Activated CD4-positive, alpha-beta T cell treated with anti-CD3 and anti-CD28 coated beads, Interleukin-10, Interleukin-2, amounts not matched to agents 100 ng/mL and 50 ng/mL, durations not matched to agents 16 hours and 8 hours (primary cell): ENCODE measurements around the gene P2RY13.

Source experiments
- DNase-seq: peaks from one replicate; pipeline ENCODE4 v3.0.0-alpha.2; 2020

P2RY13 gene

DNA sequence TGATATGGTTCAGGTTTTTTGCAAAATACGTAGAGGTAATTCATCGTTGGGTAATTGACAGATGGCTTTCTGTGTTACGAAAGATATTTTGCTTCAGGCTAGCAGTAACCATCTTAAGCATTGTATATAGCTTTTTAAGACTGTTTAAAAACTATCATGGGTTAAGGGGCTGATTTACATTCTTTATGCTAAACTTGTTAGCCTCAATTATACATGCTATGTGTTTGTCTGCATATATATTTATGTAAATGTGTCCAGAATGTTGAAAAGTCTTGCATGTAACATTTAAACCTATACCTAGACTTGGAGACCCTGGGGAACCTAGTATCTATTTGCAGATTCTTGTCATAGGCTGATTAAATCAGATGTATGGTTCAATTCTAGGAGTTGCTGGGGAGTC is 39.9 kb downstream of the P2RY13 start:
- DNase-seq: no peak

DNA sequence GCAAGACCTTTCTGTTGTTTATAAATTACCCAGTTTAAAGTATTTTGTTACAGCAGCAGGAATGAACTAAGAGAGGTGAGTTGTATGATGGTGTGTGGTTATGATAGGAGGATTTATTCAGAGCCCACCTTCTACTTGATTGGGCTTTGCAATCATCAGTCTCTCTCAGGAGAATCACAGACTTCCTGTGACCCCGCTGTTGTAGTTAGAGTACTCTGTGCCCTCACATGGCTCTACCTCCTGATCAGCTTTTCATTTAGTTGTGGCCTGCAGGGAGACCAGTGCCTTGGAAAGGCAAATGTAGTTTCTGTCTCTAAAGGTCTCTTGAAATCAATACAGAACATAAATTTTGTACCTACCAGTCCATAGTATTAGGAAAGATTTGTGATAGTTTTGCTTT is 43.4 kb downstream of the P2RY13 start:
- no peak for DNase-seq

DNA sequence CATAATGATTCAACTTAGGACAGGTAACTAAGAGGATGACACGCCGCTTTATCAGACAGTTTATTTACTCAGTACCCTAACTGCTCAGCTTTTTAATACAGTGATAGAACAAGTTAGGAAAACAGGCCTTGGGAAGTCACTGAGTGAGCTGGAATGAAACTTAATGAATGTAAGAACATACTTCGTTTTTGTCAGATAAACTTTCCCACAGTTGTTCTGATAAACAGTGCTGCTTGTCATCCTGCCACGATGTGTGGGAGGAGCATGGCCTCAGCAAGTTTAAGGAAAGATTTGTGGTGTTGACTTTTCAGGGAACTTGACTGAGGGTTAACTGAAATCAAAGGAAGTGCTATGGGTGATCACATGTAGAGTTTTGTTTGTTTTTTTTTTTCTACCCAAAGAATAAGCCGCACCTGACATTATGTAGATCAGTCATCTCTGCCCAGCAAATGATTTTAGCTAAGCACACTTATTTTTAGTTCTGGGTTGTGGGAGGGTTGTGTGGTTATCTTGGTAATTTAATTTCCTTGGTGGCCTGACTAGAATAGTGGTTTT is 45.4 kb downstream of the P2RY13 start:
- DNase-seq: peak; percentile 66

DNA sequence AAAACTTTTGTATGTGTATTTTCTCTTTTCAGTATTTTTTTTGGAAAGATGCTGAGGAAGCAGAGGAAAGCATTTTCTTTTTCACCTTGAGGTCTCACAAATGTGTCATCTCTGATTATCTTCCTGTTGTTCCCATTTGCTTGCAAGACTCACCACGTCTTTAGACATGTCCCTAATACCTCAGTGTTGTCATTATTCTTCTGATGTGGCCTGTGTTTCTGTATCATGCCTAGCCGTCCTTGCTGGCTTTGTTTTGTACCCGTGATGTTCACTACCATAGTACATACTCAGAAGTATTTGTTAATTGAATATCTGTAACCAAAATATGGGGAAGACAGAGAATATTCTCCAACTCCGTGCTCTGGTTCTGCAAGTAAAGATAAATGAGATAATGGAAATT is 46.0 kb downstream of the P2RY13 start:
- peak; percentile 16 for DNase-seq

DNA sequence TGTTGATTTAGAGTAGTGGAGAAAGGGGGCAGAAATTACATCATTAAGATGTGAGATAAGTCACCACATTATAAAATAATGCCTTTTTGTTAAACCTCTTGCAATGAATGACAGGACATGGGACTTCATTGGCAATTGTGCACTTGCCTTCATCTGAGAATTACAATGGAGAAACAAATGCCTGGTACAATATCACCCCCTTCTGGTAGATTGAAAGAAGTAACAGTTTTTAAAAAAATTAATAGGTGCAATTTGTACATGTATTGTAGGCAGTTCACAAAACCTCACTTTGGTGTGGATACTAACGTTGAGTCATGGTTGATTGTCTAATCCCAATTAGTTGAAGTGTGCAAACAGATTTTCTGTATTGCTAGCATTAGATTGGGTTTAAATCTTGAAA is 46.4 kb downstream of the P2RY13 start:
- DNase-seq: peak; percentile 75

DNA sequence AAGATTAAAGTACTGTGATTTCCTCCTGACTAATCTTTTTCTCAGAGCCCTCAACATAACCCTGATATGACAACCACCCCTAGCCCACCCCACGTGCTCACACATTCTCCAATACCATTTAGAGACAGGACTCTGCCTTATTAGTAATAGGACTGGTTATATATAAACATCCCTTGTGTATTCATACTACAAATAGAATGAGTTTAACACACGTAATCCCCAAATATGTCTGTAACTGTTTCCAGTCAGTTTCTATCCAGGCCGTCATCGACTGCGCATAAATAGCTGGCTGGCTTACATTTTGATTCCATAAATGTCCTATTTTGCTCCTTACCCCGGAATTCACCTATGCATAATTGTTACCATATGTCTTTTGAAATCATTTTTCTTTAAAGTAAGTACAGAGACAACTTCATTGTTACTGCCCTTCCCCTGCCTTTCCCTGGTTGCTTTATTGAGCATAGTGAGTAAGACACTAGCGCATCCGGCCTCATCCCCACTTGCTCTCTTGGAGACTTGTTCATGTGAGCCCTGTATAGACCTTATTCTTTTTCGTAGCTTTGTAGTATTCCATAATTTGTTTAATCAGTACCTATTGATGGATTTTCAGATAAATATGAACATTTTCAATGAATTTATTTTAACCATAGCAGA is 47.6 kb downstream of the P2RY13 start:
- no peak for DNase-seq

DNA sequence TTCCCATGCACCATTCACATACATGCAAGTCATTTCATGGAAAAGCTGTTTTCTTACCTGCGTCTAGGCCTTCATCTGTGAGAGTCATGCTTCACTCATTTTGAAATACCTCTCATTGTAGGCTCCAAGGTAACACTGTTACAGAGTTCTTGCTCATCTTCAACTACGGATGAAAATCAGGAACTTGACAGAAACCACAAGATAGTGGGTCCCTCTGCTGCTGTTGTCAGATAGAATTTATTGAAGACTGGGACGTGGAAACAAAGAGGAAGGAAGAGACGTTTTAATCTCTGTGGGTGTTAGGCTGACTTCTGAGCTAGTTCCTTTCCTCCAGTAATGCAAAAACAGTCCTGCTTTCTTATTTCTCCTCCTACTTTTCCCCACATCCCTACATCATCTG is 51.1 kb downstream of the P2RY13 start, which contains the start of gene P2RY14:
P2RY14 (minus strand) TSS at position 313 of the 400 bp plus-strand sequence. CDS start 64,226 bp downstream, outside the sequence.
- peak; percentile 58 for DNase-seq

DNA sequence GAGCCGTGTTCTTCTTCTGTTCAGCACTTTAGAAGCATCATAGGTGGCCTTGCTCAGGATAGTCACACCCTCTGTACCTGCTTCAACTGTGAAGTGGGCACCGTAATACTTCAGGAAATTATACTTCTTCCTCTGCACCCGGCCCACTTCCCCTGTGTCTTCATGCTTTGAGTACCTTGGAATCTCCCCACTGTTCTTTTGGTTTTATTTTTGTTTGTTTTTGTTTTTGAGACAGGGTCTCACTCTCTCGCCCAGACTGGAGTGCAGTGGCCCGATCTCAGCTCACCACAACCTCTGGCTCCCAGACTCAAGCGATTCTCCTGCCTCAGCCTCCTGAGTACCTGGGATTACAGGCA is 52.7 kb downstream of the P2RY13 start:
- peak; percentile 50 for DNase-seq
